GM23338 (cell line): Measurements from ENCODE around the gene FGFR2. TPM values are rescaled to one million over a fixed set of nuclear protein-coding genes. Genes with fewer than 3 reads are reported as not detected.

ENCODE experiments used
- ATAC-seq: fragments of 200-7000 bp; cut with Tn5 transposase; 3 replicates; pipeline ENCODE4 v1.9.1; 2020
- DNase-seq: peaks from one replicate; pipeline ENCODE4 v3.0.0-alpha.2; 2015; ENCODE audit warnings: low spot score
- H2AFZ ChIP-seq: fragments of 200-600 bp; sonication (generic); 2 replicates; pipeline ENCODE4 v1.8.0; 2016; ENCODE audit warnings: antibody characterized with exemption, mild to moderate bottlenecking, moderate library complexity
- H3F3A ChIP-seq: fragments of 200-600 bp; sonication (generic); replicated peaks from 2 replicates; pipeline ENCODE4 v1.8.0; 2017; ENCODE audit warnings: antibody characterized with exemption, mixed run types, low read depth
- H3K27ac ChIP-seq: fragments of 200-600 bp; sonication (generic); 2 replicates; pipeline ENCODE4 v1.6.1; 2016; ENCODE audit warnings: low read depth
- H3K27me3 ChIP-seq: fragments of 200-600 bp; sonication (generic); 2 replicates; pipeline ENCODE4 v1.8.0; 2016; ENCODE audit warnings: mild to moderate bottlenecking, mixed run types, moderate library complexity; ENCODE audit not compliant: insufficient read depth
- H3K36me3 ChIP-seq: fragments of 200-600 bp; sonication (generic); 2 replicates; pipeline ENCODE4 v1.8.0; 2016; ENCODE audit warnings: mild to moderate bottlenecking; ENCODE audit not compliant: insufficient read depth
- H3K4me1 ChIP-seq: fragments of 200-600 bp; sonication (generic); 2 replicates; pipeline ENCODE4 v1.8.0; 2016; ENCODE audit warnings: mild to moderate bottlenecking, moderate library complexity; ENCODE audit not compliant: insufficient read depth
- H3K4me2 ChIP-seq: fragments of 200-600 bp; sonication (generic); 2 replicates; pipeline ENCODE4 v1.7.1; 2017; ENCODE audit warnings: mixed run types
- H3K4me3 ChIP-seq: fragments of 200-600 bp; sonication (generic); 2 replicates; pipeline ENCODE4 v1.6.1; 2016; ENCODE audit warnings: mixed run types
- H3K79me2 ChIP-seq: fragments of 200-600 bp; sonication (generic); replicated peaks from 2 replicates; pipeline ENCODE4 v1.8.0; 2017; ENCODE audit warnings: mild to moderate bottlenecking; ENCODE audit not compliant: insufficient read depth
- H3K9me2 ChIP-seq: fragments of 200-600 bp; sonication (generic); 2 replicates; pipeline ENCODE4 v1.8.0; 2017; ENCODE audit not compliant: insufficient read depth
- H4K20me1 ChIP-seq: fragments of 200-600 bp; sonication (generic); replicated peaks from 2 replicates; pipeline ENCODE4 v1.8.0; 2017; ENCODE audit warnings: mild to moderate bottlenecking; ENCODE audit not compliant: insufficient read depth
- H3K27ac Mint-ChIP-seq: 2 replicates; pipeline ENCODE4 v1.8.0; 2020; ENCODE audit warnings: inconsistent platforms, mild to moderate bottlenecking, moderate library complexity, mixed read lengths
- H3K27me3 Mint-ChIP-seq: 3 replicates; pipeline ENCODE4 v1.8.0; 2022; ENCODE audit warnings: low read depth, mild to moderate bottlenecking, moderate library complexity, mixed read lengths, inconsistent platforms; ENCODE audit not compliant: insufficient read depth, poor library complexity
- H3K36me3 Mint-ChIP-seq: 3 replicates; pipeline ENCODE4 v1.8.0; 2021; ENCODE audit warnings: low read depth, mild to moderate bottlenecking, inconsistent platforms, moderate library complexity, mixed read lengths
- H3K4me1 Mint-ChIP-seq: 3 replicates; pipeline ENCODE4 v1.8.0; 2020; ENCODE audit warnings: mild to moderate bottlenecking, inconsistent platforms, mixed read lengths
- H3K4me3 Mint-ChIP-seq: 3 replicates; pipeline ENCODE4 v1.8.0; 2021; ENCODE audit warnings: moderate library complexity, mild to moderate bottlenecking, inconsistent platforms, mixed read lengths
- H3K9me3 Mint-ChIP-seq: 3 replicates; pipeline ENCODE4 v1.8.0; 2020; ENCODE audit warnings: moderate library complexity, mild to moderate bottlenecking, inconsistent platforms, mixed read lengths
- CREB1 ChIP-seq: fragments of 250-450 bp; sonication (Bioruptor Pico); IDR thresholded peaks from 2 replicates; pipeline ENCODE4 v1.5.0; 2020; ENCODE audit warnings: low read depth, mild to moderate bottlenecking, moderate library complexity
- ETS1 ChIP-seq: IDR thresholded peaks from 2 replicates; pipeline ENCODE4 v1.6.1; 2016; ENCODE audit warnings: antibody characterized with exemption
- EZH2 ChIP-seq: fragments of 200-600 bp; sonication (generic); IDR thresholded peaks from one replicate; pipeline ENCODE4 v1.8.0; 2017; ENCODE audit warnings: antibody characterized with exemption, mild to moderate bottlenecking, low read depth; ENCODE audit not compliant: unreplicated experiment
- NANOG ChIP-seq: IDR thresholded peaks from 2 replicates; pipeline ENCODE4 v1.6.1; 2016; ENCODE audit warnings: antibody characterized with exemption, borderline replicate concordance
- POLR2AphosphoS5 ChIP-seq: IDR thresholded peaks from 2 replicates; pipeline ENCODE4 v1.6.1; 2016; ENCODE audit warnings: antibody characterized with exemption, low read depth
- polyA plus RNA-seq: library from polyadenylated mRNA; unstranded; fragments of >200 nt; fragmentation: Nextera tagmentation; extraction: Ambion mirVana; gene quantifications from 2 replicates; pipeline ENCODE4 v1.2.1, GENCODE V29; 2016
- total RNA-seq: library from RNA; depleted of rRNA; stranded (reverse); fragments of >200 nt; shearing (Covaris generic); gene quantifications from 2 replicates; pipeline ENCODE4 v1.2.3, GENCODE V29; 2014

FGFR2 gene
- total and polyA plus RNA-seq, 2 experiments from 2014 or later = 31.1 to 106 TPM

- H3K9me3 Mint-ChIP-seq = peaks cover 12% of the 10 kb centered on the region
- Histone ChIP-seq H3K9me2 (no peaks in the 10 kb centered on the region), H3K36me3 (no peaks in the 10 kb centered on the region), H3K4me2 (no peak overlapping the region), H3K4me3 (no peak overlapping the region), H3F3A (no peaks in the 10 kb centered on the region), H3K27ac (no peak overlapping the region), H4K20me1 (no peaks in the 10 kb centered on the region), H2AFZ (no peak overlapping the region), H3K79me2 (no peaks in the 10 kb centered on the region), H3K4me1 (no peaks in the 10 kb centered on the region), H3K27me3 (no peaks in the 10 kb centered on the region)
- H3K27ac Mint-ChIP-seq = no peak overlapping the region
- ATAC-seq = peak; percentile 30; the same call in 2 of the 3 replicates
- H3K36me3 Mint-ChIP-seq = peaks cover 12% of the 10 kb centered on the region; the same call in 1 of the 3 replicates
- H3K4me1 Mint-ChIP-seq = no peaks in the 10 kb centered on the region; the same call in 2 of the 3 replicates
- TF ChIP-seq ETS1 = no peak
- TF ChIP-seq POLR2AphosphoS5 = no peak
- no peak for DNase-seq
- peaks cover 12% of the 10 kb centered on the region for H3K27me3 Mint-ChIP-seq
- H3K4me3 Mint-ChIP-seq = no peak overlapping the region
These were observed 16.6 kb upstream of the FGFR2 start for GRCh38 chr10:121614613-121615434.

- Mint-ChIP-seq H3K4me3 (no peak overlapping the region), H3K27me3 (peaks cover 16% of the 10 kb centered on the region)
These were observed 15.2 kb upstream of the FGFR2 start for GRCh38 chr10:121613456-121613855.

More at GRCh38 chr10:121613456-121613855, 15.2 kb upstream of the FGFR2 start:
- ATAC-seq (no peak), DNase-seq (no peak)
- peaks cover 2% of the 10 kb centered on the region for H3K9me3 Mint-ChIP-seq
- TF ChIP-seq EZH2 = no peak
- TF ChIP-seq NANOG = no peak
- no peak for TF ChIP-seq ETS1
- no peak for TF ChIP-seq CREB1 (CRISPR knock-in tag)
- no peak overlapping the region for H3K27ac Mint-ChIP-seq
- Histone ChIP-seq H3K79me2 (no peaks in the 10 kb centered on the region), H4K20me1 (no peaks in the 10 kb centered on the region), H3K4me2 (no peak overlapping the region), H3K4me1 (no peaks in the 10 kb centered on the region), H3K36me3 (no peaks in the 10 kb centered on the region), H3K27ac (no peak overlapping the region), H3K4me3 (no peak overlapping the region), H3K9me2 (no peaks in the 10 kb centered on the region), H3F3A (no peaks in the 10 kb centered on the region), H3K27me3 (no peaks in the 10 kb centered on the region), H2AFZ (no peak overlapping the region)
- 0 out of 3 replicates have a peak, but pooled peaks cover 2% of the 10 kb centered on the region for H3K36me3 Mint-ChIP-seq
- H3K4me1 Mint-ChIP-seq = no peaks in the 10 kb centered on the region; the same call in 2 of the 3 replicates
